Measurements from ENCODE around the gene ZNF341. TPM values are rescaled to one million over a fixed set of nuclear protein-coding genes. Genes with fewer than 3 reads are reported as not detected.
"Not testable (repeated sequence)": the region's sequence is repeated elsewhere in the genome, so short reads cannot be mapped to it uniquely, and the experiment has no call there.

ZNF341 gene
- total RNA-seq, 1 donor from 2014 or later, result 4.3 TPM

DNA sequence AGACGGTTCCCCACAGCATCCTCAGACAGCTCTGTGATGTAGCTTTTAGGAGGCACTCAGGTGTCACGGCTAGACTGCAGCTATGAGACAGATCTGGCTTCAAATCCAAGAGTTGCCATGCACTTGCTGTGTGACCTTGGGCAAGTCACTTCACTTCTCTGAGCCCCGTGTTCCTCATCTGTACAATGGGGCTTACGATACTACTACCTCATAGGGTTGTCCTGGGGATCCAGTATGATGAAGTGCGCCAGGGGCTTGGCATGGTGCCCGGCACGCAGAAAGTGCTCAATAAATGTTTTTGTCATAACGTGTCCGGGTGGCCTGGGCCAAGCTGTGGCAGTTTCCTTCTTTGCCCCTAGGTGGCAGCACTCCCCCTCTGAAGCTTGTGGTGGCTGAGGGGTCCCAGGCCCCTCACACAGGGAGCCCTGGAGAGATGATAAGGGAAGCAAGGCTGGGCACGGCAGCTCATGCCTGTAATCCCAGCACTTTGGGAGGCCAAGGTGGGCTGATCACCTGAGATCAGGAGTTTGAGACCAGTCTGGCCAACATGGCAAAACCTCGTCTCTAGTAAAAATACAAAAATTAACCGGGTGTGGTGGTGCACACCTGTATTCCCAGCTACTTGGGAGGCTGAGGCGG lies 60.3 kb downstream of the ZNF341 start:
- DNase-seq (ENCODE audit: extremely low read depth, low read depth, low spot score), result no peak

DNA sequence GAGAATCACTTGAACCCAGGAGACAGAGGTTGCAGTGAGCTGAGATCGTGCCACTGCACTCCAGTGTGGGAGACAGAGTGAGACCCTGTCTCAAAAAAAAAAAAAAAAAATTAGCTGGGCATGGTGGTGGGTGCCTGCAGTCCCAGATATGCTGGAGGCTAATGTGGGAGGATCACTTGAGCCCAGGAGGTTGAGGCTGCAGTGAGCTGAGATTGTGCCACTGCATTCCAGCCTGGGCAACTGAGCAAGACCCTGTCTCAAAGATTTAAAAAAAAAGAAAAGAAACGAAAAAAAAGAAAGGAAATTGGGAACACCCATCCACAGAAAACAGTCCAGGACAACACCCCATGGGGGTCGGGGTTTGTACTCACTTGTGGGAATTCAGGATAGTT lies 60.8 kb downstream of the ZNF341 start:
- not testable (repeated sequence) for DNase-seq (ENCODE audit: extremely low read depth, low read depth, low spot score)

DNA sequence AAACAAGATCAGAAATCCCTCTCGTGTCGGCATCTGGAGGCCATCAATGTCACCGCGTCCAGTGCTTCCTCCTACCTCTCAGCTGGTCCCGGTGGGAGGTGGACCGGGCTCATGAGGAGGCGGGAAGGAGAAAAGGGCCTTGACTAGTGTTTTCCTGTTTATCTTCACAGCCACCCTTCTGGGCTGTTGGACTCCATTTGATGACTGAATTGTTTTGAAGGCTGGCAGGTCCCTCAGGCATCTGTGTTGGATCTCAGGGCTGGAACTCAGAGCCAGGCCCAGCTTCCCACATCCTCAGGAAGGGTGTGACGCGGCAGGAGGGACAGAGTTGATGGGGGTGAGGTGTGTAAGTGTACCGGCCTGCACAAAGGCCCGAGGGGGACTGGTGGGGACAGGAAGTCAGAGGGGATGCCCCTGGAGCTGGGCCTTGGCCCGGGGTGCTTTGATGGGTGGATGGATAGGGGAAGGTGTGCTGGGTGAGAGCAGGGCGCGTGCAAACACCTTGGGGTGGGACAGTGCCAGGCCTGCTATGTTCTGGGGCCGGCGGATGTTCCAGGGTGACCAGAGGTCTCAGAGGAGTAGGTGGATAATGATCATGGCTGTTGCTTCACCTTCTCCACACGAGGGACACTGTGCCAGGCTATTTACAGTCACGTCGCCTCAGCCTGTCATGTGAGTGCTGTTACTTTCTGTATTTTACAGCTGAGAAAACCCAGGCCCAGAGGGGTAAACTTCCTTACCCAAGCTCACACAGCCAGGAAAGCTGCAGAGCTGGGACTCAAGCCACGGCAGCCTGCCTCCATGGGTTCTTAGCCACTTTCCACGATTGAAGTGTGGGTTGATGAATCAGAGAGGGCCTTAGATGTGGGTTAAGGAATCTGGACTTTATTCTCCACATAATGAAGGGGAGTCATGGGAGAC lies 61.5 kb downstream of the ZNF341 start:
- DNase-seq (ENCODE audit: extremely low read depth, low read depth, low spot score), result no peak

DNA sequence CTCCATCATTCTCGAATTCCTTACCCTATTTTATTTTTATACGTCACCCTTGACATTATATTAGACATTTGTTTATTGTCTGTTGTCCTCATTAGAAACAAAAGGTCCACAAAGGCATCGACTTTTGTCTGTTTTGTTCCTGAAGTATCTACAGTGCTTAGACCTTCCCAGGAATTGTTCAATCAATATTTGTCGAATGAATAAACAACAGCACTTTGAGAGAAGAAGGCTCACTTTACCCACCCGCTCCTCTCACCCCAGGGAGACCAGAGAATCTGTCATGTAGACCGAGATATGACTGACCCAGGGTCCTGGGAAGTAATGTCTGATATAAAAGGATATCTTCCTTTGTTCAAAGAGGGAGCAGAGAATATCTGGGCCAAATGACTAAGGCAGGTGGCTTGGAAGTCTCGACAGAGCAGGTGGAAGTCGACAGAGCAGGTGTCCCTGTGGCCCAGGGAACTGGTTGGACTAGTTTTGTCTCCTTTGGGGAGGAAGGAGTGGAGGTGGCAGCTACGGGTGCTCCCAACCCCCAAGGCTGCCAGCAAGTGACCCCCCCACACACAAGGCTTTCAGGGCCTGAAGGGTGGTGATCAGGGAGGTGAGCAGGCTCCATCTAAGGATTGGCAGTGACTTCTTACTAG lies 64.6 kb downstream of the ZNF341 start:
- no peak for DNase-seq (ENCODE audit: extremely low read depth, low read depth, low spot score)

DNA sequence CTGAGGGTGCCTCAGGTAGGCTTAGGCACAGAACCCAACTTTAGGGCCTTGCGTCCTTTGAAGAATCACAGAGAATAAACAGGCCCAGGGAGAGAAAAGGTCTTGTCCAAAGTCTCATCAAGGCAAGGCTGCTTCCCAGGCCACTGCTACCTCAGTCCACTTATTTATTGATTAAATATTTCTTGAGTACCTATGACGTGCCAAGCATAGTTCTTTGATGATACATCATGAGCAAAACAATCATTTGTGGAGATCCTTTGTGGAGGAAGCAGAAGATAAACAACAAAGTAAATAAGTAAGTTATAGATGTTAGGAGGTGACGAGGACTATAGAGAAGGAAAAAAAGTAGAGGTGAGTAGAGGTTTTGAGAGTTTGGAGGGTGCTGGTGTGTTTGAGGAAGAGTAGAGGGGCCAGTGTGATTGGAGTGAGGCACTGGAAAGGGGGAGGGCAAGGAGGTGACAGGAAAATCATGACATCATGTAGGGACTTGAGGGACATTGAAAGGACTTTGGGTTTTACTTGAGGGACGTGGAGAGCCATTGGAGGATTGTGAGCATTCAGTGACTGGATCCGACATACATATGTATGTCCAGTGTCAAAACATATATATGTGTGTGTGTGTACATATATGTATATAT lies 65.2 kb downstream of the ZNF341 start:
- no peak for DNase-seq (ENCODE audit: extremely low read depth, low read depth, low spot score)

DNA sequence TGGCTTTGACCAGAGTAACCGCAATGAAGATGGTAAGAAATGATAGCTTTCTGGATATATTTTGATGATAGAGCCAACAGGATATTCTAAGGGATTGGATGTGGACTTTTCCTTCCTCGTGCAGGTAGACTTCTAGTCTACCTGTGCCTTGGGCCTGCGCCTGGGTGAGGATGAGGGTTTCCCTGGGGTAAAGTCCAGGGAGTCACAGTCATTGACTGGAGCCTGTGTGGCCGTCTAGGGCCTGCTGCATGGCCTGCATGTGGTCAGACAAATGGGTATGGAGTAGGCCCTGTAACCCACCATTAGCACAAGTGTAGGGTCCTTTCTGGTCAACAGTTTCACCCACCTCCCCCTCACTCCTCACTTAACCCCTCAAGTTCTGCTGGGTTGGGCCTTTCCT lies 66.6 kb downstream of the ZNF341 start:
- DNase-seq (ENCODE audit: extremely low read depth, low read depth, low spot score), result no peak

DNA sequence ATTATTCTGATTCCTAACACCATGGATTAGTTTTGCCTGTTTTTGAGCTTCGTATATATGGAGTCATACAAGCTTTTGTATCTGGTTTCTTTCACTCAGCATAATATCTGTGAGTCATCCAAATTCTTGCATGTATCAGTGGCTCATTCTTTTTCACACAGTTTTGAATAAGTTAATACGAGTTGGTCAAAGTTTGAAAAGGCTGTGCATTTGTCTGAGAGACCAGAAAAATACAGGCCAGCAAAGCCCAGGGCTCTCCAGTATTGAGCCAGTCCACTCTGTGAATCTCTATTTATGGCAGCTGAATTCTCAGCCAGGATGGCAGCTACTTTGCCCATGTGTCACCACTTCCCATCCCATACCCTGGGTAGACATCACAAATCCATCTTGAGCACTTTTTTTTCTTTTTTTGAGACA lies 72.1 kb downstream of the ZNF341 start:
- no peak for DNase-seq (ENCODE audit: extremely low read depth, low read depth, low spot score)

DNA sequence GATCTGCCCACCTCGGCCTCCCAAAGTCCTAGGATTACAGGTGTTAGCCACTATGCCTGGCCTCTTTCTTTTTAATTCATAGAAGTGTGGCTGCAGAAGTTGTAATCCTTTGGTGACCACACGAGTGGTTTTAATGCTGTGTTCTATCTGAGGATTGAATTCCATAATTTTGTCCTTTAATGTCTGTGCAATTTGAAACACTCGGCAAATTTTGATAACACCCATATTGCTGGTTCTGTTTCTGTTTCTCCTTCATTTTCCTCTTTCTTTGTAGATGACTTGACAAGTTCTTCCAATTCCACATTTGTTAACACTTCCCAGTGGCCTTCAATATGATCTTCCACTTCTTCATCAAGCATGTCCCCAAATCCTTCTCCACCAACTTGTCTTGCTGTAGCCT lies 76.6 kb downstream of the ZNF341 start:
- DNase-seq (ENCODE audit: extremely low read depth, low read depth, low spot score), result no peak

DNA sequence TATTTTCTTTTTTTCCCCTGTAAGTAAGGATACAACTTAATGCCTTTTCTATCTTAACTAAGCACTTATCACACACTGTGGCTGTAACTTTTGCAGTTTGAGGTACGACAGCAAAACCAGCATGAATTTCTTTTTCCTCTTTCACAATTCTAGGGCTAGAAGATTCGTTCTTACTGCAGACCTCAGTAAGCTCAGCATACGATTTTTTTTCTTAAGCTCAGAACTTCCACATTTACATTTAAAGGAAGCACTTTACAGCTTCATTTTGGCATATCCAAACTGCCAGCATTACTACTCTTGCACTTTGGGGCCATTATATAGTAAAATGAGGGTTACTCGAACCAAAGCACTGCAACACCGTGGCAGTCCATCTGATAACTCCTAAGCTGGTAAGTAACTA lies 78.5 kb downstream of the ZNF341 start:
- no peak for DNase-seq (ENCODE audit: extremely low read depth, low read depth, low spot score)

DNA sequence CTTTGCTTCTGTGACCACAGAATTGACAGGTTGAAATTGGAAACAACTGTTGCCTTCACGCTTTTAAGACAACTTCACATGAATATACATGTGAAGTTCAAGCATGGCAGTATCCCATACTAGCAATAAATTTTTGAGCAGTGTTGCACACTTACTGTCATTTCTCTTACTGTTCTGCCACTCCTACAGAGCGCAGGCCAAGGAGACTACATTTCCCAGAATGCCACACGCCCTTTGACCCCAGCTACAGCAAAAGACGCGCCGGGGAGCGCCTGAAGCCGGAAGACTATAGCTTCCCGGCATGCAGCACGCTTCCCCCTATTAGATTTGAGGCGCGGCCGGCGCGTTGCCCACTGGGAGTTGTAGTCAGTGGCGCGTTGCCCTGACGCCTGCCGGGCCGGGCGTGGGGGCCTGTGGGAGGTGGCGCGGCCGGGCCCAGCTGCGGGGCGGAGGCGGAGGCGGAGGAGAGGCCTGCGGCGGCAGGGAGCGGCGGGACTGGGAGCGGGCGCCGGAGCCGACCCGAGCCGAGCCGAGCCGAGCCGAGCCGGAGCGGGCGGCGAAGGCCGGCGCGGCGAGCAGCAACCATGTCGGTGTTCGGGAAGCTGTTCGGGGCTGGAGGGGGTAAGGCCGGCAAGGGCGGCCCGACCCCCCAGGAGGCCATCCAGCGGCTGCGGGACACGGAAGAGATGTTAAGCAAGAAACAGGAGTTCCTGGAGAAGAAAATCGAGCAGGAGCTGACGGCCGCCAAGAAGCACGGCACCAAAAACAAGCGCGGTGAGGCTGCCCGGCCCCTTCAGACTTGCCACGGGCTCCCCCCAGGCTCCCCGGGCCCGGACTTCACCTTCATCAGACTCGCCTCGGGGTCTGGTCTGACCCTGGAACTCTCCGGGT lies 79.3 kb downstream of the ZNF341 start, which contains the start of gene CHMP4B:
Gene CHMP4B (plus strand): TSS at position 464 of the 891 bp plus-strand sequence. CDS start 121 bp downstream, at position 585.
- DNase-seq (ENCODE audit: extremely low read depth, low read depth, low spot score), result peak; percentile 70

DNA sequence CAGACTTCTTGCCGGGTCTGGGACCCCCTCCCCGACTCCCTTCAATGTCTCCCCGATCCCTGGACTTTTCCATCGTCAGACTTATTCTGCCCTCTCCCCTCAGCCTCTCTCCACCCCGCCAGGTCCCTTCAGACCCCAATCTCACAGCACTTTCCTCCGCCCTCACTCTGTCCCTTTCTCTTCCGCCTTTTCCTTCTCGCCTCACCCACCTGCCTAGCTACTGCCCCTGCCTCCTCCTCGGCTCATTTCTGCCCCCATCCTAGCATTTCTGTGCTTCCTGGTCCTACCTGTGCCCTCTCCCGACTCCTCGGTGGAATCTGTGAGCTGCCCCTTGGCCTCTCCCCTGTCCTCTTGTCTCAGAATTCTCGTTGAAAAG lies 80.0 kb downstream of the ZNF341 start:
- no peak for DNase-seq (ENCODE audit: extremely low read depth, low read depth, low spot score)

DNA sequence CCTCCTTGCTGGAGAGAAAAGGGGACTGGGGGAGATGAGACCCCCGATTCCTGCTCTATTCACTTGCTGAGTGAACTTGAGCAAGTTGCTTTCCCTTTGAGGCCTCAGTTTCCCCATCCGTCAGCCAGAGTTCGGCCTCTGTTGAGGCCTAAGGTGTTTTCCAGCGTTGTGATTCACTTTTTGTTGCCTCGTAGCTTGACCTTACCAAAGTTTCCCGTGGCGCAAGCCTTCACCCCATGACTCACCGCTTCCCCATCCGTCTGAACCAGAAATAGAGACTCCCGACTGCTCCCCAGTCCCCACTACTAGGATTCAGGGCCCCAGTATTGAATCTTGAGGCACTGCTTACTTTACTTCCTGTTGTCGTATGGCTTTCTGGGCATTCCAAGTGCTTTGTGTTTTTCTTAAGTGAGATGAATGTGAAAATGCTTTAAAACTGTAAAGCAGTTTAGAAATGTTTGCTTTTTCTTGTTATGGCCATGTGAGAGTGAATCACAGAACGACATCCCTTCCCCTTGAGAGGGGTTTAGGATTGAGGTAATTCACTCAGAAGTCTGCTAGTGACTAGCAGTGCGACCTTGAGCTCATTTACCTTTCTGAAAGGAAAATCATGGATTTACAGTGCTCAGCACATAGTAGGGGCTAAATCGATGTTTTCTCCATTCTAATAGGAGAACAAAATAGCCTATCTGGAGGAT lies 80.5 kb downstream of the ZNF341 start:
- DNase-seq (ENCODE audit: extremely low read depth, low read depth, low spot score), result no peak

DNA sequence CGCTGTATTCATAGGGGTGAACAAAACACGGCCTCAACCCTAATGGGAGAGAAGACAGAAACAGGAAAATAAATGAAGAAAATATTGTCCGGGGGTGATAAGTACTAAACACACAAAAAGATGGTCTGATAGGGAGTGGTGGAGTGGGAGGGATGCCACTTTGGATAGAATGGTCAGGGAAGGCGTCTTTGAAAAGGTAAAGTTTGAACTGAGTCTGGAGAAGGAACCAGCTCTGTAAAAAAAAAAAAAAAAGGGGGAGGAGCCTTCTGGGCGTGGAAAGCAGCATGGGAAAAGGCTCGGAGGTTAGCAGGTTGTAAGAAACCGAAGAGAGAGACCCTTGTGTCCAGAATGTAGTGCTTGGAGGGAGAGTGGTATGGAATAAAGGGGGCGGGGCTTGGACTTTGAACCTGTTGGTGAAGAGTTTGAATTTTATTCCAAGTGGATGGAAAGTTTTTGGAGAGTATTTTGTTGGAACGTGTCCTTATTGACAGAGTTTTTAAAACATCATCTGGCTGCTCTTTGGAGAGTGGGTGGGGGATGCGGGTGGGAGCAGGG lies 81.2 kb downstream of the ZNF341 start:
- no peak for DNase-seq (ENCODE audit: extremely low read depth, low read depth, low spot score)

DNA sequence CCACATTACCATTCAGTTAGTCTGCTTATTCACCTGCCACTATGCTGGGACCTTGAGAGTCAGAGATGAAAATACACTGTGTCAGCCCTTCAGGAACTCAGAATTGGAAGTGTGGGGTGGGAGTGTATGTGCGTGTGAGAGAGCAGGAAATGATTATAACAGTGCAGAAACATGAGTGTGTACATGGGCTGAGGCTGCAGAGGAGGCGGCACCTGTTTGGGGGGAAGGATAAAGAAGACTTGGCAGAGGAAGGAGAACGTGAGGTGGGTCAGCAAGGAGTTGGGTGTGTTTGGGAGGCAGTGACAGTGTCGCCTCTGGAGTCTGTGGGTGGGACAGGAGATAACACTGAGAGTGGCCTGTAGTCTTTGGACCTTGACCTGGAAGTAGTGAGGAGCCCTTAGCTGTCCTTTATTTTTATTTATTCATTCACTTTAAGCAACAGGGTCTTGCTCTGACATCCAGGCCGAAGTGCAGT lies 82.5 kb downstream of the ZNF341 start:
- no peak for DNase-seq (ENCODE audit: extremely low read depth, low read depth, low spot score)

DNA sequence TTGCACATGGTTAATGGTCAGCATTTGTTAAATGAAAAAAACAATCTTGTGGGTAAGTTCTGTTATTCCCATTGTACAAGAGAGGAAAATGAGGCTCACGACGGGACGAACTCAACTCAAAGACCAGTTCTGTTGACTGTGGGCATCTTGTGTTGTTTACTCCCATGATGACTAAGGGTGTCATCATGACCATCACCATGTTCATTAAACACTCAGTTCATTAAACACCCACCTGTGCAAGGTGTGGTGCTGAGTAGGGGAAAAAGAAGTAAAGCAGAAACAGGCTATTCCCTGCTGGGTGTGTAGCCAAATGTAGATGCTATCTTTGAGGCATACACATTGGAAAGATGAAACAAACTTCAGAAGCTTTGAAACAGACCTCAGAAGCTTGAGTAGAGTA lies 83.9 kb downstream of the ZNF341 start:
- no peak for DNase-seq (ENCODE audit: extremely low read depth, low read depth, low spot score)

DNA sequence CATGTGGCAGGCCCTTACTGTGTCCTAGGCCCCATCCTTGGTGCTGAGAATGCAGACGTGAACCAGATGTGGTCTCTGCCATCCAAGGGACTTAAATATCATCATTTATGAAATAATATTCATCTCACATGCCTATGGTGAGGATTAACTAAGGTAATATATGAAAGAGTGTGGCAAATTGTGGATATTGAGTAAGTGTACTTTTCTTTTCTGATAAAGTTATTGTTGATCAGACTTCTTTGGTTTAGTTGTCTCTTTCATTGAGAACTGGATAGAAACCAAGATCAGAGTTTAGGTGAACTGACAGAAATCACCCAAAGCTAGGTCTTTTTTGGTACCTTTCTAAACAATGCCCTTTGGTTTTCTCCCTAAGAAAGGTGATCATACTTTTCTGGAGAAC lies 84.4 kb downstream of the ZNF341 start:
- no peak for DNase-seq (ENCODE audit: extremely low read depth, low read depth, low spot score)

DNA sequence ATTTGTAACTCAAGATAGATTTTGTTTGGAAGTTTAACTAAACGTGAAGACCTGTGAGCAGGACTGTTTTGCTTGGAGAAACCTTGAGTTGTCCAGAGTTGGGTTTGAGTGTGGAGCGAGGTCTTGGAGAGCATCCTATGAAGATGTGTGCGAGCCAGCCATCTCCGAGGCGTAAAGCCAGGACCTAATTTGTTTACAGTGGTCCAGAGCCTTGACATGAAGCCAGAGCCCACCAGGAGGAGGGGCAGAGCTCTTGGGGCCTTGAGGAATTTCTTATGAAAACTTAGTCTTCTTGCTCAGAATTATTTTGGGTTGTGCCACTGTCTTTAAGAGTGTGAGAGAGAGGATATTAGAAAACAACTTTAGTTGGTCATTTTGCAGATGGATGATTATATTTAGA lies 85.6 kb downstream of the ZNF341 start:
- no peak for DNase-seq (ENCODE audit: extremely low read depth, low read depth, low spot score)

DNA sequence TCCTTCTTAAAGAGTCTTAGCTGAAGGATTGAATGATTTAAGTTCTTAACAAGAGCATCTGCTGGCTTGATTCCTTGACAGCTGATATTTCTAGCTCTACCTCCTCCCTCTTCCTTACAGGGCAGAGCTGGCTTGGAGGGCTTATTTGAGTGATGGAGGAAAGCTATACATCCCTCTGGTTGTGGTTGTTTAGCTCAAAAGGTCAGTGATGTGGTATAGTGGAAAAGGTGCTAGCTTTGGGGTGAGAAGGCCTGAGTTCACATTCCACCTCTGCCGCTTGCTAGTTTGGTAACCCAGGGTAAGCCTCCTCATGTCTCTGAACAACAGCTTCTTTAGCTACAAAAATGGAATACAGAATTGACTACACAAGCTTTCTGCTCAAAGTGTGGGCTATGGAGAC lies 87.7 kb downstream of the ZNF341 start:
- no peak for DNase-seq (ENCODE audit: extremely low read depth, low read depth, low spot score)

DNA sequence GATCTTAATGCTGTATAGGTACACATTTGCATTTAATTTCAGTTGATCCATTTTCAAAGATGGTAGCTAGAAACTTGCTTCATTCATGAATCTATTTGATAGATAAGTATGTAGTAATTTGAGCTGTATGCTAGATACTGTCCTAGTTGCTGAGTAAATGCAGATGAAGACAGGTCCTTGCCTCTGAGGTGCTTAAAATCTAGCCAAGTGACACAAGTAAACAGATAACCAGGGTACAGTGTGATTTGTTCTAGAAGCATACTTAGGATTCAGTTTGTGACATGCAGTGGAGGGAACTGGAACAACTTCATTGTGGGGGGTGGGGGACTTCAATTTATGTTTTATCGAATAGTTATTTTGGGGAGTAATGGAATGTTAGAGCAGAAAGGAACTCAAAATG lies 88.6 kb downstream of the ZNF341 start:
- DNase-seq (ENCODE audit: extremely low read depth, low read depth, low spot score), result no peak

Measured in glomerular endothelial cell (primary cell).